Hair follicle dermal papilla cell (primary cell): ENCODE measurements around the gene SRC. TPM values are rescaled to one million over a fixed set of nuclear protein-coding genes. Genes with fewer than 3 reads are reported as not detected.

Experiments
- total RNA-seq: library from RNA; depleted of rRNA; stranded (reverse); fragments of >200 nt; gene quantifications from 2 replicates; pipeline ENCODE4 v1.2.3, GENCODE V29; 2012

SRC gene
- 37.4 and 41.1 TPM in 2 replicates for total RNA-seq

DNA sequence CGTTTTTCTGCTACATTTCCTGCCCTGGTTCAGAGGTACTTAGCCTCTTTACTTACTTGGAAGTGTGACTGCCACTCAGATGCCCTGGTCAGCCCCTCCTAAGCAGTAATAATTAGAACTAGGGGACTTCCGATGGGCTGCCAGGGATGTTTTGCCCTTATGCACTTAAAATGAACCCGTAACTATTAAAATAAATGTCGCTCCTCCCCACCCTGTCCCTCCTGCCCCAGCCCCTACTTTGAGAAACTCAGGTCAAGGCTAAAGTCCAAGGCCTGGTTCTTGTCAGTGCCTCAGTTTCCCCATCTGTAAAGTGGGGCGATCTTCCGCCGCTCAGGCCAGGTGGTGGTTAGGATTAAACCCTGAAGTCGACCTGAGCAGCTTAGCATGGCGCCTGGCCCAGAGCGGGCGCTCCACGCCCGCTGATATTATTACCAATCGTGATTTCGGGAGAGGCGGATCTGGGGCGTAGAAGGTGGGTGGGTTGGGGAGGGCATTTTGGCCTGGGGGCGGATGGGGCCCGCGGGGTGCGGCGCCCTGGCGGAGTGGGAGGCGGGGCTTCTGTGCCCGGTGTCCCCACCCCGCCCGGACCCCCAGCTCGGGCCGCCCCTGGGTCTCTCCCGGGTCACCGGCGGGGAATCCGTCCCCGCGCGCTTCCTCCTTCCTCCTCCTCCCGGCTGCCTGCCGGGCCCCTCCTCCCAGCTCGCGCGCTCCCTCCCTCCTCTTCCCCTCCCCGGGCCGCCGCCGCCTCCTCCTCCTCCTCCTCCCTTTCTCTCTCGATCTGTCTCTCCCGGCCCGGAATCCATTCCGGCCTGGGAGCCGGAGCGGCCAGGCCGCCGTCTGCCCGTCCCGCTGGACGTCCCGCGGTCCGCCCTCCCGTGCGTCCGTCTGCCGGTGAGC is at the start of gene SRC:
Gene SRC (plus strand): TSS at position 802 of the 897 bp plus-strand sequence. CDS start 38,014 bp downstream, outside the sequence.

Other genes with a start within 250 kb of the SRC start
- gene RPN2, start 166.8 kb upstream of the SRC start, total RNA-seq = 210 and 217 TPM in 2 replicates
- 1.6 and 2.8 TPM in 2 replicates for gene MROH8, start 166.6 kb upstream of the SRC start, total RNA-seq
- not detected in 2 replicates for gene GHRH, start 84.3 kb upstream of the SRC start, total RNA-seq
- gene MANBAL, start 56.5 kb upstream of the SRC start, total RNA-seq = 11.8 and 12.7 TPM in 2 replicates
- gene NNAT, start 175.1 kb downstream of the SRC start, total RNA-seq = 1.8 and 2.4 TPM in 2 replicates
- 65.6 and 68.4 TPM in 2 replicates for gene BLCAP, start 181.7 kb downstream of the SRC start, total RNA-seq